ENCODE measurements around the gene CCDC12.

Gene CCDC12

GRCh38 chr3:46987743-46988401, 11.3 kb upstream of the CCDC12 start:
- ATAC-seq (replicated peaks) (peak; percentile 97), DNase-seq (peak; percentile 89 to 92 (median 89))
- H3K27ac Mint-ChIP-seq, result peak overlapping the region; percentile 70 to 93
- peaks cover 64 to 69% of the 10 kb centered on the region in 2 donors for H3K4me1 Mint-ChIP-seq (ENCODE audit: low read depth in 2 of 2)
- H3K36me3 Mint-ChIP-seq (ENCODE audit: insufficient read depth), result peaks cover 25% of the 10 kb centered on the region
- H3K9me3 Mint-ChIP-seq, result no peaks in the 10 kb centered on the region
- peak overlapping the region; percentile 83 to 85 for H3K4me3 Mint-ChIP-seq
- no peaks in the 10 kb centered on the region for H3K27me3 Mint-ChIP-seq

- H3K27me3 Mint-ChIP-seq, result no peaks in the 10 kb centered on the region
- DNase-seq, result peak in 1 of 3 experiments; percentile 30
- H3K4me3 Mint-ChIP-seq, result peak overlapping the region; percentile 83 to 85
- H3K4me1 Mint-ChIP-seq (ENCODE audit: low read depth in 2 of 2), result peaks cover 70 to 75% of the 10 kb centered on the region in 2 donors
- H3K27ac Mint-ChIP-seq, result peak overlapping the region; percentile 70 to 93
- ATAC-seq (replicated peaks), result peak; percentile 14
- peaks cover 21% of the 10 kb centered on the region for H3K36me3 Mint-ChIP-seq (ENCODE audit: insufficient read depth)
- H3K9me3 Mint-ChIP-seq, result no peaks in the 10 kb centered on the region
Measured at GRCh38 chr3:46987319-46987742, 10.8 kb upstream of the CCDC12 start.

DNA sequence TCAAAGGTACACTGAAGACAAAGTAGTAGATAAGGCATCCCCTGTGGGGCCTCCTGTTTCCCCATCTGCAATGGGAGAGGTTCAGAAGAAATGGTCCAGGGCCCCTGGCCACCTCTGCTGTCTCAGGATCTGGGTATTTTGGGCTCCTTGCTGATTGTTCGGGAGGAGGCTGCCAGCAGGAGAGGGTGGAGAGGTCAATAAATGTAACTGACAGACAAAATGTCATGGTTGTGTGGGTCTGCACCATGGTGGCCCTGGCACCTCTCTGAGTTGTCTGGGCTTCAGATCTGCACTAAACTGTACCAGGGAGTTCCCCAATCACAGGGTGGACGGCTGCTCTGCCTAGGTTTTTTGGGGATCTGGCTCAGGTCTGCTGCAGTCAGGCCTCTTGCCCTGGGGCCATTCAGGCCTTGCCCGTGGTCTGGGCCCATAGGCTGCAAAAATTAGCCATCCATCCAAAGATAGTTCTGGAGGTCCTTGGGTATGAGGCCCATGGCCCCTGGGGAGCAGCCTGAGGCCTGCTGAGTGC, 10.3 kb upstream of the CCDC12 start:
- H3K4me3 Mint-ChIP-seq, result peak overlapping the region; percentile 83 to 85
- peaks cover 72 to 77% of the 10 kb centered on the region in 2 donors for H3K4me1 Mint-ChIP-seq (ENCODE audit: low read depth in 2 of 2)
- H3K27me3 Mint-ChIP-seq, result no peaks in the 10 kb centered on the region
- no peaks in the 10 kb centered on the region for H3K9me3 Mint-ChIP-seq
- H3K36me3 Mint-ChIP-seq (ENCODE audit: insufficient read depth), result peaks cover 18% of the 10 kb centered on the region
- ATAC-seq (replicated peaks) (no peak), DNase-seq (no peak)
- H3K27ac Mint-ChIP-seq, result peak overlapping the region; percentile 70 to 93

GRCh38 chr3:46986055-46986730, 9.6 kb upstream of the CCDC12 start:
- H3K27me3 Mint-ChIP-seq, result no peaks in the 10 kb centered on the region
- ATAC-seq (replicated peaks) (no peak), DNase-seq (no peak)
- peaks cover 76 to 79% of the 10 kb centered on the region in 2 donors for H3K4me1 Mint-ChIP-seq (ENCODE audit: low read depth in 2 of 2)
- H3K36me3 Mint-ChIP-seq (ENCODE audit: insufficient read depth), result peaks cover 14% of the 10 kb centered on the region
- peak overlapping the region; percentile 83 to 85 for H3K4me3 Mint-ChIP-seq
- H3K27ac Mint-ChIP-seq, result peak overlapping the region; percentile 70 to 93
- H3K9me3 Mint-ChIP-seq, result no peaks in the 10 kb centered on the region

DNA sequence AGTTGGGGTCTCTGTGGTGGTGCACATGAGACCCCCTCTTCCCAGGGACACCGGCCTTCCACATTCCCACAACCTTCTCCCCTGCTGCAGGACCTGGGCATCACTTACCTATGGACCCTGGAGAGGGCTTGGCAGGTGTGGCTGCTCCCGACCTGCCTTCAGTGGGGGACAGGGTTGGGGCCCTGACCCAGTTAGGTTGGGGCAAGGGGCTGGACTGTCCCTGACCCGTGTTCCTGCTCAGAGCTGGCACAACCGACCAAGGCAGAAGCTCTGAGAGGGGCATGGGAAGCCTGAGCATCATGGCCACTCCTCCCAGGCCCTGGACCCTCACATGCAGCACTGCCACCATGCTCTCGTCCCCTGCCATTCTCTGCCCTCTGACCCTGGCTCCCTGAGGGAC, 9.0 kb upstream of the CCDC12 start:
- Mint-ChIP-seq H3K9me3 (no peaks in the 10 kb centered on the region), H3K4me3 (peak overlapping the region; percentile 83 to 85), H3K4me1 (ENCODE audit: low read depth in 2 of 2) (peaks cover 79 to 80% of the 10 kb centered on the region in 2 donors), H3K27ac (peak overlapping the region in 1 of 2 donors; percentile 93), H3K36me3 (ENCODE audit: insufficient read depth) (peaks cover 19% of the 10 kb centered on the region), H3K27me3 (no peaks in the 10 kb centered on the region)
- no peak for ATAC-seq (replicated peaks)
- DNase-seq, result no peak

GRCh38 chr3:46984591-46985459, 8.3 kb upstream of the CCDC12 start:
- peaks cover 19% of the 10 kb centered on the region for H3K36me3 Mint-ChIP-seq (ENCODE audit: insufficient read depth)
- DNase-seq (no peak), ATAC-seq (replicated peaks) (no peak)
- no peaks in the 10 kb centered on the region for H3K9me3 Mint-ChIP-seq
- peak overlapping the region; percentile 86 to 93 for H3K27ac Mint-ChIP-seq
- H3K4me1 Mint-ChIP-seq (ENCODE audit: low read depth in 2 of 2), result peaks cover 71 to 74% of the 10 kb centered on the region in 2 donors
- H3K4me3 Mint-ChIP-seq, result peak overlapping the region; percentile 31 to 45
- H3K27me3 Mint-ChIP-seq, result no peaks in the 10 kb centered on the region

DNA sequence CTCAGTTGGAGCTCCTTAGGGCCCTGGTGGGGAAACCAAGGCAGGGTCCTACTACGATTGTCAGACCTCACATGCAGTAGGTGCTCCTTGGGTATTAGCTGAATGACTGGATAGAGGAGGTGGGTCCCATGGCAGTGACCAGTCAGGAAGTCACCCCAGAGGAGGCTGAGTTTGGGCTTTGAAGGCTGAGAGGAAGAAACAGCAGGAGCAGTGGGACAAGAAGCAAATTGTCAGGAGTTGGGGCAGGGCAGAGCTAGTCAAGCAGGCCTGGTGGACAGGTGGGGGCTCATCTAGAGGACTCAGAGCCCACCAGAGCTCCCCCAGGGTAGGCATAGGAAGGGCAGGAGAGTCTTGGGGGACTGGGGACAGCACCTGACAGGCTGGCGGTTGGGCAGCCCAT, 6.0 kb upstream of the CCDC12 start:
- no peaks in the 10 kb centered on the region for H3K27me3 Mint-ChIP-seq
- peaks cover 64 to 65% of the 10 kb centered on the region in 2 donors for H3K4me1 Mint-ChIP-seq (ENCODE audit: low read depth in 2 of 2)
- DNase-seq, result no peak
- peaks cover 11% of the 10 kb centered on the region for H3K36me3 Mint-ChIP-seq (ENCODE audit: insufficient read depth)
- peak overlapping the region; percentile 90 to 97 for H3K27ac Mint-ChIP-seq
- no peak for ATAC-seq (replicated peaks)
- no peaks in the 10 kb centered on the region for H3K9me3 Mint-ChIP-seq
- H3K4me3 Mint-ChIP-seq, result peak overlapping the region; percentile 56 to 86

DNA sequence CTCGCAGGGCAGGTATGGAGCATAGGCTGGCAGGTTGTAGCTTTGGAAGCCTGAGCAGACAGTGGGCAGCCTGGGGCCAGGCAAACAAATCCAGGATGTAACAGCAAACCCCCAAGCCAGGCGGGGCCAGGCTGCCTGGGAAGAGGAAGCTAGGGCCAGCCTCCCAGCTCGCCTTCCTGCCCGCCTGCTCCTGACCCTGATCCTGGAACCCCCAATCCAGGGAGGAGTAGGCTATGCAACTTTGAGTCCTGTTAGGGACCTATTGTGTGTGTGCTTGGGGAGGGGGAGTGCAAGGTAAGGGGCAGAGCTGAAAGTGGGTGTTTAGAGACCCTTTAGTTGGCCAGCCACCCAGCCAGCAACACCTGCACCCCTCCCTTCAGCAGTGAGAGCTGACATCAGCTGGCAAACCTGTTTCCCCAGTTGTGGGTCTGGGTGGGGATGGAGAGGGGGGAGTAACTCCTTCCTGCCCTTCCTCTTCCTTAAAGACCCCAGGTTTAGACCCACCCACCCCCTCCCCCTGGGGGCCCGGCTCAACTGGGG, 5.5 kb upstream of the CCDC12 start:
- H3K9me3 Mint-ChIP-seq, result no peaks in the 10 kb centered on the region
- DNase-seq (no peak), ATAC-seq (replicated peaks) (no peak)
- H3K36me3 Mint-ChIP-seq (ENCODE audit: insufficient read depth), result peaks cover 11% of the 10 kb centered on the region
- H3K27ac Mint-ChIP-seq, result peak overlapping the region; percentile 90 to 97
- H3K4me3 Mint-ChIP-seq, result peak overlapping the region; percentile 86 to 88
- no peaks in the 10 kb centered on the region for H3K27me3 Mint-ChIP-seq
- H3K4me1 Mint-ChIP-seq (ENCODE audit: low read depth in 2 of 2), result peaks cover 62% of the 10 kb centered on the region in 2 donors

GRCh38 chr3:46979958-46980497, 3.5 kb upstream of the CCDC12 start:
- ATAC-seq (replicated peaks) (peak; percentile 17), DNase-seq (no peak)

GRCh38 chr3:46978985-46979944, 2.7 kb upstream of the CCDC12 start, which contains the start of gene NBEAL2:
Gene NBEAL2, plus strand, starts transcription at chr3:46979666. Its CDS starts 196 bp downstream, at chr3:46979862.
- H3K27me3 Mint-ChIP-seq, result no peaks in the 10 kb centered on the region
- H3K9me3 Mint-ChIP-seq, result no peaks in the 10 kb centered on the region
- peak within 1 kb of the TSS; percentile 90 for H3K27ac Mint-ChIP-seq
- H3K36me3 Mint-ChIP-seq (ENCODE audit: insufficient read depth), result peaks cover 31% of the 10 kb centered on the region
- H3K4me3 Mint-ChIP-seq, result peak within 1 kb of the TSS; percentile 86 to 88
- ATAC-seq (replicated peaks) (peak; percentile 77), DNase-seq (peak; percentile 91 to 96 (median 95))
- peaks cover 47 to 52% of the 10 kb centered on the region in 2 donors for H3K4me1 Mint-ChIP-seq (ENCODE audit: low read depth in 2 of 2)

More at GRCh38 chr3:46979958-46980497, 3.5 kb upstream of the CCDC12 start:
- no peaks in the 10 kb centered on the region for H3K9me3 Mint-ChIP-seq
- peak overlapping the region; percentile 90 for H3K27ac Mint-ChIP-seq
- H3K4me3 Mint-ChIP-seq, result peak overlapping the region; percentile 86 to 88
- no peaks in the 10 kb centered on the region for H3K27me3 Mint-ChIP-seq
- H3K4me1 Mint-ChIP-seq (ENCODE audit: low read depth in 2 of 2), result peaks cover 47 to 52% of the 10 kb centered on the region in 2 donors
- H3K36me3 Mint-ChIP-seq (ENCODE audit: insufficient read depth), result peaks cover 29% of the 10 kb centered on the region

DNA sequence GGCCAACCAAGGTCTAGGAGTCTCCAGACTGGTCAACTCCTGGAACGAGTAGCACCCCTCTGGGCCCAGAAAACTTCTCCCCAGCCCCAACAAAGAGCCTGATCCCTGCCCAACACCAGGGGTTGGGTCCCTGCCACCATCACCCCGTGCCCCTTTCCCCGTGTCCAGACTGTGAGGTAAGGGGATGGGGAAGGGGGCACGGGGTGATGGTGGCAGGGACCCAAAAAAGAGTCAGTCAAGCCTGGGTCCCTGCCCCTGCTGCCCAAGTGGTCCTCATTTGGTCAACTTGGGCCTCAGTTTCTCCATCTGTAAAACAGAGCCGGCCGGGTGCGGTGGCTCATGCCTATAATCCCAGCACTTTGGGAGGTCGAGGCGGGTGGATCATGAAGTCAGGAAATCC, 1.8 kb upstream of the CCDC12 start:
- Mint-ChIP-seq H3K27me3 (no peaks in the 10 kb centered on the region), H3K4me3 (peak overlapping the region; percentile 91 to 97)

GRCh38 chr3:46977811-46978195, 1.3 kb upstream of the CCDC12 start:
- no peaks in the 10 kb centered on the region for H3K9me3 Mint-ChIP-seq
- DNase-seq (no peak), ATAC-seq (replicated peaks) (no peak)
- H3K27ac Mint-ChIP-seq, result peak overlapping the region; percentile 72
- peaks cover 51 to 58% of the 10 kb centered on the region in 2 donors for H3K4me1 Mint-ChIP-seq (ENCODE audit: low read depth in 2 of 2)
- peaks cover 40% of the 10 kb centered on the region for H3K36me3 Mint-ChIP-seq (ENCODE audit: insufficient read depth)
- peak overlapping the region; percentile 91 to 97 for H3K4me3 Mint-ChIP-seq
- H3K27me3 Mint-ChIP-seq, result no peaks in the 10 kb centered on the region

More for the DNA sequence above, 1.8 kb upstream of the CCDC12 start:
- Mint-ChIP-seq H3K27ac (peak overlapping the region in 1 of 2 donors; percentile 90), H3K4me1 (ENCODE audit: low read depth in 2 of 2) (peaks cover 50 to 58% of the 10 kb centered on the region in 2 donors), H3K9me3 (no peaks in the 10 kb centered on the region), H3K36me3 (ENCODE audit: insufficient read depth) (peaks cover 37% of the 10 kb centered on the region)
- no peak for DNase-seq
- ATAC-seq (replicated peaks), result no peak
